HUDEP-2 (cell line): ENCODE measurements around the gene PABPN1.

Source experiments
- DNase-seq, 76 experiments: peaks; one replicate each; lab custom pipeline; 2025; ENCODE audit not compliant: unreplicated experiment in 76 of 76; lab: John Stamatoyannopoulos, UW

Gene PABPN1

GRCh38 chr14:23357261-23357660 lies 36.0 kb downstream of the PABPN1 start:
- no peak for DNase-seq

- no peak for DNase-seq
Measured at GRCh38 chr14:23358042-23358441, 36.8 kb downstream of the PABPN1 start.

GRCh38 chr14:23358553-23359166 lies 37.4 kb downstream of the PABPN1 start:
- no peak for DNase-seq

- DNase-seq: no peak
Measured at GRCh38 chr14:23359167-23359626, 37.9 kb downstream of the PABPN1 start.

- DNase-seq: no peak
Measured at GRCh38 chr14:23359722-23360447, 38.6 kb downstream of the PABPN1 start.

- DNase-seq: peak in 10 of 76 experiments; percentile 2 to 31 (median 8)
Measured at GRCh38 chr14:23360496-23360895, 39.2 kb downstream of the PABPN1 start.

GRCh38 chr14:23361320-23361719 lies 40.1 kb downstream of the PABPN1 start:
- no peak for DNase-seq

GRCh38 chr14:23361763-23362162 lies 40.5 kb downstream of the PABPN1 start:
- no peak for DNase-seq

- no peak for DNase-seq
Measured at GRCh38 chr14:23362200-23362599, 40.9 kb downstream of the PABPN1 start.

GRCh38 chr14:23364164-23365035 lies 43.1 kb downstream of the PABPN1 start:
- no peak for DNase-seq

GRCh38 chr14:23365036-23365731 lies 43.9 kb downstream of the PABPN1 start, which contains the start of gene EFS:
EFS (minus strand) TSS chr14:23365172; CDS start chr14:23365025, 147 bp downstream.
- no peak for DNase-seq

GRCh38 chr14:23365732-23366425 lies 44.6 kb downstream of the PABPN1 start:
- DNase-seq: no peak

- no peak for DNase-seq
Measured at GRCh38 chr14:23366426-23366921, 45.2 kb downstream of the PABPN1 start.

GRCh38 chr14:23370221-23370620 lies 49.0 kb downstream of the PABPN1 start:
- DNase-seq: no peak

- DNase-seq: no peak
Measured at GRCh38 chr14:23371865-23372264, 50.6 kb downstream of the PABPN1 start.

- DNase-seq: no peak
Measured at GRCh38 chr14:23372509-23372908, 51.3 kb downstream of the PABPN1 start, which contains the start of gene IL25. IL25 (plus strand) TSS chr14:23372809.

- DNase-seq: no peak
Measured at GRCh38 chr14:23373041-23373440, 51.8 kb downstream of the PABPN1 start.
